ENCODE results near the gene TRIM51G.
"Not testable (repeated sequence)": the region's sequence is repeated elsewhere in the genome, so short reads cannot be mapped to it uniquely, and the experiment has no call there.

Gene TRIM51G

GRCh38 chr11:48983785-48984184 lies at the start of gene TRIM51G:
TRIM51G (minus strand) TSS chr11:48983885; CDS start chr11:48981695, 2,190 bp downstream.
- not testable (repeated sequence) for DNase-seq

- DNase-seq, result not testable (repeated sequence)
Observed at GRCh38 chr11:49028523-49028922, 44.8 kb upstream of the TRIM51G start, which contains the start of gene TRIM49B. TRIM49B (plus strand) TSS chr11:49028823; CDS start chr11:49031600, 2,777 bp downstream.

- not testable (repeated sequence) for DNase-seq
Observed at GRCh38 chr11:48968592-48968991, 15.1 kb downstream of the TRIM51G start.

GRCh38 chr11:48955315-48956049 lies 28.2 kb downstream of the TRIM51G start:
- not testable (repeated sequence) for DNase-seq

- not testable (repeated sequence) for DNase-seq
Observed at GRCh38 chr11:48945796-48946195, 37.9 kb downstream of the TRIM51G start.
